ENCODE data around the gene P2RX4.
"Not testable (repeated sequence)": the region's sequence is repeated elsewhere in the genome, so short reads cannot be mapped to it uniquely, and the experiment has no call there.

Gene P2RX4

DNA sequence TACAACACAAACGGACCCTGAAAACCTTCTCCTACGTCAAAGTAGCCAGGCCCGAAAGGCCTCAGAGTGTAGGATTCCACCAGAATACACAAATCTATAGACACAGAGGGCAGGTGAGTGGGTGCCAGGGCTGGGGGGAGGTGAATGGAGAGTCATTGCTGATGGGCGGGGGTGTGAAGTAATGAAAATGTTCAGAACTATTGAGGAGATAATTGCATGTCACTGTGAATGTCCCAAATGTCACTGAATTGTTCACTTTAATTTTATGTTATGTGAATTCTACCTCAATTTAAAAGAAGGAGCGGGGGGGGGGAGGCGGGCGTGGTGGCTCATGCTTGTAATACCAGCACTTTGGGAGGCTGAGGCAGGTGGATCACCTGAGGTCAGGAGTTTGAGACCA is 36.0 kb downstream of the P2RX4 start:
- no peak for DNase-seq

DNA sequence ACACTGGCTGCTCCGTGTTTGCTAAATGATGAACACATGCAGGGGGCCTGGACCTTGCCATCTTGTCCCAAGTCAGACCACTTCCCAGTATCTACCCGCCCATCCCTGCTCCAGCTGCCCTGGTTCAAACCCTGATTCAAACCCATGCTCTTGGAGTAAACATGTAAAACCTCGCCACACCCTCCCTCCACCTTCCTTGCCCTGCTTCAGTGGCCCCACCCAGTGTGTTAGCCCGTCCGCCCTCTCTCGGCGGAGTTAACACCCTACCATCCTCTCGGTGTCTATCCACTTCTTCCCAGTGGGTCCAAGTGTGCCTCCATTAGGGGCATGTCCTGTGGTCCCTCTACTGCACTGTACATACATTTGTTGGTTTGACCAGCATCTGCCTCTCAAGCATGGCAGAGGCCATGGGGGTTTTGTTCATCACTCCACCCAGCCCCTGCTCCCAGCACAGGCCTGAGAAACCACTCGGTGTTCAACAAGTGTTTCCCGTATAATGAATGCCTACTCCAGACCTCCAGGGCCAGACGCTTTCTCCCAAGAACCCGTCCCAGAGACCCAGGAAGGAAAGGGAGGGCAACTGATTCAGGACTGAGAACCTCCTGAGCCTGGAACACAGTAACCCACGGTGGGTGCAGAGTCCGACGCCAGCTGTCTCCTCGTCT is 37.1 kb downstream of the P2RX4 start:
- no peak for DNase-seq

DNA sequence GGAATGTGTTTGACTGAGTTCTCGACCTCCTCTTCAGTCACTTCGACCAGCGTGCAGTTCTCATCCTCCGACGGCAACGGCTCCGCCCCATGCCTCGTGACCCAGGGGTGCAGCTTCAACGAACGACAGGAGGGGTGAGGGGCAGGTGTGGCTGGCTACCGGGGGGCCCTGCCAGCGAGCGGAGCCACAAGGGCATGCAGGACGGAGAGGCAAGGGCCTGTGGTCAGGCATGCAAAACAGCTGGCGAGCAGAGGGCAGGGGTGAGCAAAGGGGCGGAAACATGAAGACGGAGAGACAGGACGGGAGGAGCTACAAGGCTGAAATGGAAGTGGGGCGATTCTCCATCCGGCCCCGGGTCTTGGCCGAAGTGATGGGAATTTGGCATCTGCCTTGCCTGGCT is 38.7 kb downstream of the P2RX4 start:
- DNase-seq = no peak

DNA sequence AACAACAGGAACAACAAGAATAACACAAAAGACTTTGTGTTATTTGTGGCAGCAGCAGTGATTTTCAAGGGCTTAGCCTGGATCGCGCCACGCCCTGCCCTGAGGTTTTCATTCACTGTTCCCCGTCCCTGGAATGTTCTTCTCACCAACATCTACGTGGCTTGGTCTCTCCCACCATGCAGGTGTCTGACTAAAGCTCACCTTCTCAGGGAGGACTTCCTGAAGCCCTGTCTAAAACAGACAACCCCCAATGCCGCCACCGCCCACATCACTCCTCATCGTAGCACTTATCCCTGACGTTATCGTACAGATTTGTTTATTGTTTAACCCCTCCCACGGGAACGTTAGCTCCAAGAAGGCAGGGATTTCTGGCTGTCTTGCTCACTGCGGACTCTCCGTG is 40.4 kb downstream of the P2RX4 start:
- no peak for DNase-seq

DNA sequence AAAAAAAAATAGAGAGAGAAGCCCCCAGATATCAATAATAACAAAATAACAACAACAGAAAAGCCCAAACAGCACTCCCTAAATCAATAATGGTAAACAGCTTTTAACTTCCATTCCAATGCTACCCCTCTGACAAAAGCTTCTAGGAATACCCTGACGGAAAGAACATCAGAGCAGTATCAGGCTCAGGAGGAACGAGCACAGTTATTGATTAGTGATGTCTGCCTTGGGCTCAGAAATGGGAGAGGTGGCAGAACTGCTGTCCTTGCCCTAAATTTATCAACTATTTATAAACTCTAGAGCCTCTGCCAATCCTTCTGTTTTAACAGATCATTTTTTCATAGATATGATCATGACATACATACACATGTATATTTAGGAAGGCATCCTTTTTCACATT is 41.9 kb downstream of the P2RX4 start:
- DNase-seq = no peak

DNA sequence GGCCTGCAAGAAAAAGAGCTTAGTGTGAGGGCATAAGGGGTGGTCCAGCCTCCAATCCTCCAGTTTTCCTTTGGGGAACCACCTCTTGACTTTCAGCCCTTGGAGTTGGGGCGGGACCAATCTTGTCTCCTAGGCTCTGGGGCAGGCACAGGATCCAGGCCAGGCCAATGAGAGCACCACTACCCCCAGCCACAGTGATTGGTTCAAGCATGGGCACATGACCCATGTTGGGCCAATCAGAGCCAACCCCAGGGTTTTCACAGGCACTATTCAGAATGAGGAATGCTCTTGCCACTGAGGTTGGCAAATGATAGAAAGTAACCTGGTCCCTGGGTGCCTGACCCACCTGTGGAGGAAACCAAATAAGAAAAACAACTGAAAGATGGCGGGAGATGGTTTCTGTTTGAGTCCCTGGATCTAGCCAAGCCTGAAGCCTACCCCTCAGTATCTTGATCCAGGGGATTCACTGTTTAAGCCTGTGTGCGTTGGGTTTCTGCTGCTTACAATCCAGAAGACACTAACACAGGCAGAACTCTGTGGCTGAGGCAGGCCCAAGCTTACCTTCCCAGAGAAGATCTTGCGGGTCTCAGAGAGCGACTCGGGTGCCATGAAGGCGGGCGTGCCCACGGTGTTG is 42.9 kb downstream of the P2RX4 start:
- DNase-seq = no peak

DNA sequence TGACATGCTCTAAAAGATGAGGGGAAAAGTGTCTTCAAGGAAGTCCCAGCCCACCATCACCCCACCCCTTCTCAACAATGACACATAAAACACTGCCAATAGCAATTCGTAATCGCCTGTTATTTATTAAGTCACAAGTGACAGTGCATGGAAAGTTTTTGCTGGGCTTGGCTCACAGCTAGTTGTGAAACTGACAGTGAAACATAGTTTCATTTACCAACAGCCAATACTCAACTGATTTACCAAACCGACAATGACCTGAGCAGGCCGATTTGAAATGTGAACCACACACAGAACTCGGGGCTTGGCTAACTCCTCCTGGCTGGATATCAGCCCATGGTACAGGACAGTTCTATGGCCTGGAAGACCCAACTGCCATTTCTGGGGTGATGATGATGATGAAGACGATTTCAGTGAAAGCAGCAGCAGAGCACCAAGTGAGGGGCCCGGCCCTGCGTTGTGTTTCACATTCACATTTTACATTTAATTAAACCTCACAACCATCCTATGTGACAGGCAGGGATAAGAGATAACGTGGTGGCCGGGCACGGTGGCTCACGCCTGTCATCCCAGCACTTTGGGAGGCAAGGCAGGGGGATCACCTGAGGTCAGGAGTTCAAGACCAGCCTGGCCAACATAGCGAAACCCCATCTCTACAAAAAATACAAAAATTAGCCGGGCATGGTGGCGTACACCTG is 43.9 kb downstream of the P2RX4 start:
- DNase-seq = no peak

DNA sequence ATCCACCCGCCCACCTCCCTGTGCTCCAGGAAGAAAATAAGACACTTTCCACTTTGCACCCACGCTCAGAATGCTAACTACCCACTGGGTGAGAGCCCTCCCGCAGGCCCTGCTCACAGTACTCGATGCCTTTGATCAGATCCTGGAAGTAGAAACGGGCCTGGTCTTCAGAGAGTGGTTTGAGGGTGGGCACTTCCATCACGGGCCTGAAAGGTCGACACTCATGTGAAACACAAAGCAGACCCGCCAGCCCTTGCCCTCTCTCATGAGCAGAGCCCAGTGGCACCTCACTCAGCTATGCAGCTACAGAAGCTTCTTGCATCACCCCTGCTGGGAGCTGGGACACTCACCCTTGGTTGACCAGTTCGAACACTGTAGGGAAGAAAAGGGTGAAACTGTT is 45.5 kb downstream of the P2RX4 start:
- no peak for DNase-seq

DNA sequence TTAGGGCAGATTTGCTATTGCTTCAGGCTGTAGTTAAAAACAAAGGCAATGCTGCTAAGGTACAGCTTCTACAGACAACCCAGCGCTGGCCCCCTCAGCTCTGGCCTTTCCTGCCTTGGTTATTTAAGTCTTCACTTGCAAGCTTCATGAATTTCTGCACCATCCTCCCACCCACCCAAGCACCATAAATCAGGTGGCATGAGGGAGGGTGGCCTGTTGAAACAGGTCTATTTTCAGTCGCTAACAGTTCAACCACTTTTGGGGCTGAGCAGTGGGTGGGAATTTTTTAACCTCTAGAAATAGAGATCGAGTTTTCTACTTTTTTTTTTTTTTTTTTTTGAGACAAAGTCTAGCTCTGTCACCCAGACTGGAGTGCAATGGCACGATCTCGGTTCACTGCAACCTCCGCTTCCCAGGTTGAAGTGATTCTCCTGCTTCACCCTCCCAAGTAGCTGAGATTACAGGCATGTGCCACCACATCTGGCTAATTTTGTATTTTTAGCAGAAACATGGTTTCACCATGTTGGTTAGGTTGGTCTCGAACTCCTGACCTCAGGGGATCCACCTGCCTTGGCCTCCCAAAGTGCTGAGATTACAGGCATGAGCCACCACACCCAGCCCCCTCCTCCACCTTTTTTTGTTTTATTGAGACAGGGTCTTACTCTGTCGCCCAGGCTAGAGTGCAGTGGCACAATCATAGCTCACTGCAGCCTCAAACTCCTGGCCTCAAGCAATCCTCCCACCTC is 47.9 kb downstream of the P2RX4 start:
- not testable (repeated sequence) for DNase-seq

DNA sequence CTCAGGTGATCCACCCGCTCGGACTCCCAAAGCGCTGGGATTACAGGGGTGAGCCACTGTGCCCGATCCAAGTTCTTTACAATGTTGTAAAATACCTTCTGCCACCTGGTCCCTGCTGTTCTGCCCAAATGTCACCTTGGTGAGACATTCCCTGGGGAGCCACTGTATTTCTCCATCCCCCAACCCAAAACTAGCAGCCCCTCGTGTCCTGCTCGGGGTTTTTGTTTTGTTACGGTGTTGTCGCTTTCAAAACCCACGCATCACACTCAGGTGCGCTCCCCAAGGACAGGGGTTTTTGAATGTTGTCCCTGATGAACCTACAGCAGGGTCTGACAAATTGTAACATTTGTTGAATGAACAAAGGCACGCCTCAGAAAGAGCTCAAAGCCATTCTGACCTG is 49.1 kb downstream of the P2RX4 start:
- no peak for DNase-seq

DNA sequence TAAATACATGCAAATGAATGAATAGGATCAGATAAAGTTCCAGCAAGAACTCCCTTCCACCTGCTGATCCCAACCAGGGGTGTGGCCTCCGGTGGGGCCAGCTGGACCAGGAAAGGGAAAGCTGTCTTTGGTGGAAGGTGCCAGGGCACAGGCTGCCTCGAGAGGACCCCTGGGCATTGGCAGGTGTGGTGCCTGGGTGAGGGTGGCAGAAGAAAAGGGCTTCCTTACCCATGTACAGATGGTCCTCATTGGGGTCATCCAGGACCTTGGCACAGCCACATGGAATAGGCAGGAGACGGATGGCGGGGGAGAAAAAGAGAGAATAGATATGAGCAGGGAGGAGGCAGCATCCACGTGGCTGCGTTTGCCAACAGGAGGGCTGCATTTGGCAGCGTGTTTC is 50.2 kb downstream of the P2RX4 start:
- no peak for DNase-seq

DNA sequence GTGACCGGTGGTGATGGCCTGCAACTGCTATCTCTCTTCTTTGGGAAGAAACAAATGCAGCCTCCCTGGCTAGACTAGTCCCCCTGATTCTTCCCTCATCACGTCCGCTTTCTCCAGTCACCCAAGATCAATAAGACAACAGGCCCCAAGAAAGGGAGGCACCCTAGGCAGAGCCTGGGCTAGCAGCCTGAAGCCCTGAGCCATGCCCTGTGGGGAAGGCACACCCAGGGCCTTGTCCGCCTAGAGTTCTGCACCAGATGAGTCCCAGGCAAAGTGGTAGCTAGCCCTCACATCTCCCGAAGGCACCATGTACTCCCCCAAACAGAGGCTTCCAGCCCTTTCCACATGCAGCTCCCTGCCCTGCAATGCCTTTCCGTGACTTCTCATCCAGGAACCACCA is 51.5 kb downstream of the P2RX4 start:
- no peak for DNase-seq

DNA sequence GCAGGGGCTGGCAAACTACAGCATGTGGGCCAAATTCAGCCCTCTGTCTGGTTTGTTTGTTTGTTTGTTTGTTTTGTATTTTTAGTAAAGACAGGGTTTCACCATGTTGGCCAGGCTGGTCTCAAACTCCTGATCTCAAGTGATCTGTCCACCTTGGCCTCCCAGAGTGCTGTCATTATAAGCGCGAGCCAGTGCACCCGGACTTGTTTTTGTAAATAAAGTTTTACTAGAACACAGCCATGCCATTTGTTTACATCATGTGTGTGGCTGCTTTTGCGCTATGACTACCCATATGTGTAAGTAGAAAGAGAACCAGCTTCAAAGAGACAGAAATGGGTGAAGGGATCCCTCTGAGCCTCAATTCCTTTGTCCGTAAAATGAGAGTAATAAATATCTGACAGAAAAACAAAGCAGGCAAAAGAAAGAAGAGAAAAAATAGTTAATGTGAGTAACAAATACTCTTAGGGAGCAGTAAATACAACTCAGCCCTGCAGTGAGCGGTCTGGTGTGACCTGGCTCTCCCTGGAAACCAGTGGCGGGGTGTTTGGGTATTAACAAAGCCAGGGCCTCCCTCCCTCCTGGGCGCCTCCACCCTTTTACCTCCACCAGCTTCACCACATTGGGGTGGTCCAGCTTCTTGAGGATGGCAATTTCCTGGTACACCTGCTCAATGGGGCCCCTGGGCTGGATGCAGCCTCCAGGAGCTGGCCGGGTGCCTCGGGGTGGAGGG is 53.4 kb downstream of the P2RX4 start:
- DNase-seq = no peak

DNA sequence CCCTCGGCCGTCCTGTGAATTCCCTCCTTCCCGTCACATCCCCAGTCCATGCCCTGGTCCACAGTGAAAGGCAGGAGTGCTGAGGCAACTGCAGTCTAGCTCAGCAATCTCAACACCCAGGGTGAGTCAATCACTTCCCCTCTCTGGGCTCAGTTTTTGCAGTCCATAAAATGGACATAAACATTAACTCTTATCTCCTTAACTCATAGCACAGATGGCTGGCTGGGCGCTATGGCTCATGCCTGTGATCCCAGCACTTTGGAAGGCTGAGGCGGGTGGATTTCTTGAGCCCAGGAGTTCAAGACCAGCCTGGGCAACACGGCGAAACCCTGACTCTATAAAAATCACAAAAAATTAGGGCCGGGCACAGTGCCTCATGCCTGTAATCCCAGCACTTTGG is 54.2 kb downstream of the P2RX4 start:
- DNase-seq = no peak

DNA sequence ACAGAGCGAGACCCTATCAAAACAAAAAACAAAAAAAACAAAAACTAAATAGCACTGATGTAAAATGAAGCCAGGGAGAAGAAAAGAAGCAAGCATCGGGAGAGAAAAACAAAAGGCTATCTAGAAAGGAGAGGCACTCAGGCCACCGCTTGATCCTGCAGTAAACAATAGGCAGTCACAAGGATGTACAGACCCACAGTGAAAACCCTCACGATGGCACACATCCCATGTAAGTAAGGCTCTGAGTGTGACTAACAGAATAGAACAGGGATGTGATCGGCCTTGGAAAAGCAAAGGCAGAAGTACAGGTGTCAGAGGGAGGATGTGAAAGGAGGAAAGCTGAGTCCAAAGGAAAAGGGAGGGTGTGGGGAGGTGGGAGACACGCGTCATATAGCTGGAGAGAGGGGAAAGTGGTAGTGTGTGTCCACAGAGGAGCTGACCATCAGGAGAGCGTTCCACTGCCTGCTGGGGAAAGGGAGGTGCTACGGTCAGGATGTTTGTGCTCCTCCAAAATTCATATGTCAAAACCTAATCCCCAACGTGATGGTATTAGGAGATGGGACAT is 55.1 kb downstream of the P2RX4 start:
- DNase-seq = no peak

DNA sequence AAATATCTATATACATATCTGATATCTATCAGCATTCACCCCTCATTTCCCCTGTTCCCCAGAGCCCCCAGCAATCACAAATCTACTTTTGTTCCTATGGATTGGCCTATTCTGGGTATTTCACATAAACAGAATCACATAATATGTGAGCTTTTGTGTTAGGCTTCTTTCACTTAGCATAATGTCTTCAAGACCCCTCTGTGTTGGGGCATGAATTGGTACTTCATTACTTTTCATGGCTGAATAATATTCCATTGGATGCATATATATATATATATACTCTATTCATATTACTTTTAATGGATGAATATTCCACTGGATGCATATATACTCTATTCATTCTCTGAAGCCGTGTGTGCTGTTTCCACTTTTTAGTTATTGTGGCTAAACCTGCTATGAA is 57.9 kb downstream of the P2RX4 start:
- DNase-seq = no peak

DNA sequence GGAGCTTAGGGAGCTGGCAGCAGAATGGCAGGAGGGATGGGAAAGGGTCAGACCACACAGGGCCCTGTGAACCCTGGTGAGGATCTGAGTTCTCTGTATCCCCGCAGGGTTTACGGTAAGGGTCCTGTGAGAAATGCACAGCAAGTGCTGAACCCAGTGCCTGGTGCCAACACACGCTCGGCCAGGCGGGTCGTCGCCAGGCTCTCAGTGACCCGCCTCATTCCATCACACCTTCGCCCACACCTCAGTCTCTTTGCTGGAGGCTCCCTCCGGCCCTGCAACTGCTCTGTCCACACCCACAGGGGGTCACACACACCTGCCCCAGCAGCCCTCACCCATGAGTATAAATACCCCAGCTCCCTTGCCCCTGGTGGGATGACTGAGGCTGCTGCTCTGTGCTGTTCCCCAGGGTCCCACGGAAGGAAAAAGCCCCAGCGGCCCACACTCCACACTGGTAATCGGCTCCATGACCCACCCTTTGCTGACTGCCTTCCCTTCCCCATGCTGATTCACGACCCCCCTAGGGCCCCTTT is 63.5 kb downstream of the P2RX4 start:
- DNase-seq = no peak

DNA sequence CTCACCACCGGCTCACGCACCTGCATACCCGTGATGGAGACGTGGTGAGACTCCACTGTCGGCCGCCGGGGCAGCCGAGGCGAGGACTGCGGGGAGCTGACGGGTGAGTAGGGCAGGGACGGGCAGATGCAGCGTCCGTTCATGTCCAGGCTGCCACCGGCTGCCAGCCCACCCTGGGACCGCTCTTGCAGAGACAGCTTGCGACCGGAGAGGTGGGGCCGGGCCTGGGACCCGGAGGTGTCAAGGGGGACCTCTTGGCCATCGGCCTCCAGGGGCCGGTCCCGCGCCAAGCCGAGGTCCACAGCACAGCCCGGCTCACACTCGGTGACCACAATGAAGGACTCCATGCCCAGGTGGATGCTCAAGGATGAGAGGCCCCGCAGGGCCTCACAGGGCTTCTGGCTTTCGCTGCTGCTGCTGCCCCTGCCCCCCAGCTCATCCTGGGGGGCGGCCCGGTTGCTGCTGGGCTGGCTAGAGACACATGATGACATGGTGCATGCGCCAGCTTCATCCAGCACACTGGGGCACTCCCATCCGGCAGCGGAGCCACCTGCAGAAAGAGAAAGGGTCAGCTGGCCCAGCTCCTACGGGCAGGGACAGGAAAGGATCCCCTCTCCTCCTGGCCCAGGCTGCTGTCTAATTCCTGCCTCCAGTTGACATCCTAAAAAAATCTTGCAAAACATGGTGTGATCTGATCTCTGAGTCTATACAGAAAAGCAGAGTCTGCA is 64.3 kb downstream of the P2RX4 start:
- no peak for DNase-seq

DNA sequence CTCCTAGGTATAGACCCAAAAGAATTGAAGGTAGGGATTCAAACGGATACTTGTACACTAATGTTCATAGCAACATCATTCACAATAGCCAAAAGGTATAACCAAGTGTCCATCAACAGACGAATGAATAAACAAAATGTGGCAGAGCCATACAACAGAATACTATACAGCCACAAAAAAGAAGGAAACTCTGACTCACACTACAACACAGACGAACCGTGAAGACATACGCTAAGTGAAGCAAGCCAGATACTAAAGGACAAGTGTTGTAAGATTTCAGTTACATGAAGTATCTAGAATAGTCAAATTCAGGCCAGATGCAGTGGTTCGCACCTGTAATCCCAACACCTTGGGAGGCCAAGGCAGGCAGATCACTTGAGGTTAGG is 67.4 kb downstream of the P2RX4 start:
- DNase-seq = no peak

DNA sequence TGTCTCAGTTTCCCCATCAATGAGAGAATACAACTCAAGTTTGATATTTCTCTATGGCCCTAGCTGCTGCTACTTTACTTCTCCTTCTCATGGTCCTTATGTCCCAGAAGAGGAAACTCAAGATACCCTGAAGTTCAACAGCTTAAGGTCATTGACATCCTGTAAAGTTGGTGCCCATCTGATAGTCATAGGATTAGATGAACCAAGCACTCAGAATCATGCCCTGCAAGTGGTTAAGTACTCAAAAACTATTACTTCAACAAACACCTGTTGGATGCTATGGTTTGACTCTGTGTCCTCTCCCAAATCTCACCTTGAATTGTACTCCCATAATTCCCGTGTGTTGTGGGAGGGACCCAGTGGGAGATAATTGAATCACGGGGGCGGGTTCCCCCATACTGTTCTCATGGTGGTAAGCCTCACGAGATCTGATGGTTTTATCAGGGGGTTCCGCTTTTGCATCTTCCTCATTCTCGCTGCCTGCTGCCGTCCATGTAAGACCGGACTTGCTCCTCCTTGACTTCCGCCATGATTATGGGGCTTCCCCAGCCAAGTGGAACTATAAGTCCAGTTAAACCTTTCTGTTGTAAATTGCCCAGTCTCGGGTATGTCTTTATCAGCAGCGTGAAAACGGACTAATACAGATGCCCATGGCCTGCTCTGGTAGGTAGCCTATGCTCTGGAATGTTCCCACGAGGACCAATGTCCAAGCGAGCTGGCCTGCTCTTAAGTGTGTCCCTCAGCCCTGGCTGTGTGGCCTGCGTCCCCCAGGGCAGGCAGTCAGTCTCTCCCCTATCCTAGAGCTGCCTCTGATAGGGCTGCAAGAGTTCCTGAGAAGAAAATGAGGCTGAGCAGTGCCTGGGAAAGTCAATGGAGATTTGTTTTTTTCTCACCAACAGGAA is 68.5 kb downstream of the P2RX4 start:
- no peak for DNase-seq

DNA sequence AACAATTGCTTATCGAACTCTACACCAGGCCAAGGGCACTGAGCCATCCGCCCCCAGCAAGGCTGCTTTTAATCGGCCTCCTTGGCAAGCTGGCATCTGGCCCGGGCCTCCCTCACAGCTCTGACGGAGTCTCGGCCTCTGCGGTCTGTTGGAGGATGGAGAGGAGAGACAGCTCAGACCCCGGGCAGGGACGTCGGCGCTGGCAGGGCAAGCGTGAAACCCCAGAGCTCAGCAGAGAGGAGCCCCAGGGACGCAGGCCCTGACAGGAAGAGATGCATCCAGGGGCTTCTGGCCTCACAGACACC is 69.1 kb downstream of the P2RX4 start:
- DNase-seq = no peak
